Bronchial epithelial cell (primary cell): ENCODE data around the gene THADA. TPM values are rescaled to one million over a fixed set of nuclear protein-coding genes. Genes with fewer than 3 reads are reported as not detected.
A peak's percentile ranks its signal among the peaks of the same experiment; 100 is the strongest.

ENCODE experiments used
- DNase-seq: peaks from one replicate; pipeline ENCODE4 v3.0.0-alpha.2; 2010; ENCODE audit warnings: low read depth
- FAIRE-seq: peaks from 2 replicates; lab custom pipeline; 2011; peaks lifted over from hg19 to GRCh38; lab: Jason Lieb, UNC
- H3K27me3 ChIP-seq: 2 replicates; pipeline ENCODE4 v1.5.1; 2011; ENCODE audit warnings: low read length; ENCODE audit not compliant: control insufficient read depth, insufficient read depth
- H3K36me3 ChIP-seq: 2 replicates; pipeline ENCODE4 v1.5.1; 2011; ENCODE audit warnings: low read length; ENCODE audit not compliant: control insufficient read depth, insufficient read depth
- H3K4me3 ChIP-seq: 2 replicates; pipeline ENCODE4 v1.5.1; 2011; ENCODE audit warnings: mild to moderate bottlenecking, low read depth, low read length, control low read depth
- CTCF ChIP-seq: IDR thresholded peaks from 2 replicates; pipeline ENCODE4 v1.5.1; 2011; ENCODE audit warnings: mild to moderate bottlenecking, moderate library complexity, low read length, control low read depth, inconsistent platforms; ENCODE audit not compliant: insufficient read depth, severe bottlenecking
- total RNA-seq: library from RNA; depleted of rRNA; stranded (reverse); fragments of >200 nt; gene quantifications from 2 replicates; pipeline ENCODE4 v1.2.1, GENCODE V29; 2014

THADA gene
- total RNA-seq, 1 donor from 2014 or later: 25.8 TPM

GRCh38 chr2:43313642-43314017 lies 282.2 kb downstream of the THADA start:
- DNase-seq (no peak), FAIRE-seq (no peak)
- no peaks in the 10 kb centered on the region for H3K36me3 ChIP-seq
- no peak for TF ChIP-seq CTCF
- no peak overlapping the region for H3K4me3 ChIP-seq
- no peaks in the 10 kb centered on the region for H3K27me3 ChIP-seq

DNA sequence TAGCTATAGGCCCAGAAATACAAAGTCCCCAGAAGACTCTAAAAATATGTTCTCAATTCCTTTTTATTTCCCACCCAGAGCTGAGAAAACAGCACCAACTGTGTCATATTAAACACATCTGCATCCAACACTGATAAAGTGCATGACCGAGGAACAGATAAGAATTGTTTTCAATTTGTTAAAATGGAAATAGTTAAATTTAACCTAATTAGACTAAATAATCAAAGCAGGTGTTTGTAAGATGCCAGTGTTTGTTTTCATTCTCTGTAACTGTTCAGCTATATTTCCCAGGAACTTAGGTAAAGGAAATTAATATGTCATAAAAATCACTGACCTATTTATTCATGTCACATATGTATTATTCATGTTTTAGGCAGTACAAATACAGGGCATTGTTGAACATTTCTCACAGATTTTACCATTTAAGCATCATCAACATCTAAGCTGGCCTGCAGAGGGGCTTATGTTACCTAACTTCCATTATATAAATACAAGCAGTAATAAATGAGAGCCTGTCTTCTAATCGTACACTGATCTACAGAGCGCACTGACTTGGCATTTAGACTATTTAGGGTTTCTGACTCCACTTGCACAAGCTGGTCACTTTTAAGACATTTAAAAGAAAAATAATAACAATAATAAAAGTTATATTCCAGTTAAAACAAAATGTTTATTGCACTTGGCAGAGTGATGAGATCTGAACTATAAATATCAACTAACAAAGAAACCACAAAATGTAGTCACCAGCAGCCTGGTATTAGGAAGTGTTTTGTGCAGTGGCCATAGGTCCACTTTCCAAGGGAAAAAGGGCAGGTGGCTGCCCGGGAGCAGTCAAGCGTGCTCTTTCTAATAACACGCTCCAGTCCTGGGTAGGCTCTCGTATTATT lies 282.8 kb downstream of the THADA start:
- Histone ChIP-seq H3K27me3 (no peaks in the 10 kb centered on the region), H3K4me3 (no peak overlapping the region), H3K36me3 (no peaks in the 10 kb centered on the region)
- DNase-seq (peak; percentile 29), FAIRE-seq (no peak)
- TF ChIP-seq CTCF: no peak

DNA sequence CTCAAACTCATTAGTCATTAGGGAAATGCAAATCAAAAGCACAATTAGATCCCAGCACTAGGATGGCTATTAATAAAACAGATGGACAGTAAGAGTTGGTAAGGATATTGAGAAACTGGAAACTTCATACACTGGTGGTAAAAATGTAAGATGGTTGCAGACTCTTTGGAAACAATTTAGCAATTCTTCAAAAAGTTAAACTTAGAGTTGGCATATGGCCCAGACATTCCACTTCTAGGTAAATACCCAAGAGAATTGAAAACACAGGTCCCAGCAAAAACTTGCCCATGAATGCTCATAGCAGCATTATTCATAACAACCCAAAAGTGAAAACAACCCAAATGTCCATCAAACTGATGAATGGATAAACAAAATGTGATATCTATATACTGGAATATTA lies 284.6 kb downstream of the THADA start:
- Histone ChIP-seq H3K36me3 (no peaks in the 10 kb centered on the region), H3K4me3 (no peak overlapping the region), H3K27me3 (no peaks in the 10 kb centered on the region)
- FAIRE-seq (no peak), DNase-seq (peak; percentile 86)
- TF ChIP-seq CTCF: no peak

GRCh38 chr2:43309935-43310334 lies 285.9 kb downstream of the THADA start:
- H3K36me3 ChIP-seq: no peaks in the 10 kb centered on the region
- H3K27me3 ChIP-seq: no peaks in the 10 kb centered on the region
- FAIRE-seq: no peak
- no peak for TF ChIP-seq CTCF
- H3K4me3 ChIP-seq: no peak overlapping the region
- no peak for DNase-seq

DNA sequence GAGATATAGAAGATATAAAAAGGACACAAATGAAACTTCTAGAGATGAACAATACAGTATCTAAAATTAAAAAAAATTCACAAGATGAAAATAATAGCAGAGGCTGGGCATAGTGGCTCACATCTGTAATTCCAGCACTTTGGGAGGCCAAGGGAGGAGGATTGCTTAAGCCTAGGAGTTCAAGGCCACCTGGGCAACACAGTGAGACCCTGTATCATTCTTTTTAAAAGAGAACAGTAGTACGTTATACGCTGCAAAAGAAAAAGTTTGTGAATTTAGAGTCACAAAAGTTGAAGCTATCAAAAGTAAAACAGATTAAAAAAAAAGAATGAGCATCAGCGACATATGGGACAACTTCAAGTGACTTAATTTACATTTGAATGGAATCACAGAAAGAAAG lies 287.9 kb downstream of the THADA start:
- Histone ChIP-seq H3K36me3 (no peaks in the 10 kb centered on the region), H3K4me3 (no peak overlapping the region), H3K27me3 (no peaks in the 10 kb centered on the region)
- FAIRE-seq (no peak), DNase-seq (no peak)
- no peak for TF ChIP-seq CTCF
